Prostate gland (tissue), 2 donors: ENCODE results near the gene DMD. TPM values are rescaled to one million over a fixed set of nuclear protein-coding genes. Genes with fewer than 3 reads are reported as not detected.

Experiments
- DNase-seq: peaks from one replicate; pipeline ENCODE4 v3.0.0-alpha.2; 2019; ENCODE audit warnings: low spot score
- H3K27ac ChIP-seq, 2 donors: fragments of 200-600 bp; sonication (generic); 2 replicates each; pipeline ENCODE4 v1.5.1; 2017 to 2019
- H3K27me3 ChIP-seq: fragments of 200-600 bp; sonication (generic); replicated peaks from 2 replicates; pipeline ENCODE4 v1.5.1; 2019; ENCODE audit not compliant: insufficient read depth
- H3K36me3 ChIP-seq, 2 donors: fragments of 200-600 bp; sonication (generic); 1 replicate in 1 of 2; 2 replicates in 1 of 2; pipeline versions ENCODE4 v1.5.1 to v1.8.1; 2017 to 2019
- H3K4me1 ChIP-seq: fragments of 200-600 bp; sonication (generic); replicated peaks from 2 replicates; pipeline ENCODE4 v1.5.1; 2019
- H3K4me3 ChIP-seq, 2 donors: fragments of 200-600 bp; sonication (generic); 2 replicates each; pipeline ENCODE4 v1.5.1; 2017 to 2019
- H3K9me3 ChIP-seq: fragments of 200-600 bp; sonication (generic); 2 replicates; pipeline ENCODE4 v1.5.1; 2017
- CTCF ChIP-seq, 4 experiments: fragments of 200-600 bp in 2 of 4; fragments of 450-650 bp in 2 of 4; sonication (generic) in 2 of 4; IDR thresholded peaks; 1 replicate in 3 of 4; 2 replicates in 1 of 4; pipeline ENCODE4 v1.5.1; 2016 to 2019; ENCODE audit warnings: antibody characterized with exemption in 4 of 4, mild to moderate bottlenecking in 2 of 4, moderate library complexity in 2 of 4
- POLR2A ChIP-seq: fragments of 450-650 bp; IDR thresholded peaks from one replicate; pipeline ENCODE4 v1.6.1; 2016; ENCODE audit warnings: antibody characterized with exemption, mild to moderate bottlenecking
- POLR2AphosphoS5 ChIP-seq: sonication (generic); formaldehyde crosslinking; IDR thresholded peaks from one replicate; pipeline ENCODE4 v1.6.1; 2017; ENCODE audit warnings: antibody characterized with exemption
- WGBS: methylation state at CpG from one replicate; pipeline ENCODE4 v1.1.5; 2018; 5-methylcytosine and 5-hydroxymethylcytosine counted together
- intact Hi-C: fragments of 100-400 bp; cut with DNase I; formaldehyde crosslinking; loops from one replicate; pipeline ENCODE4 v1.14.2; 2022
- total RNA-seq, 2 donors: library from RNA; depleted of rRNA; stranded (reverse); fragments of >200 nt; gene quantifications; one replicate each; pipeline ENCODE4 v1.1.0, GENCODE V29; 2016

The DMD gene
- total RNA-seq, 2 donors from 2014 or later = 17.6 to 34.8 TPM

GRCh38 chrX:31252133-31252532 is 1959.2 kb downstream of the DMD start:
- no peaks in the 10 kb centered on the region for H3K4me1 ChIP-seq
- no peak overlapping the region for H3K27ac ChIP-seq
- TF ChIP-seq POLR2AphosphoS5 (no peak), POLR2A (no peak), CTCF (IDR thresholded peaks at IDR 0.05) (no peak)
- no peak for DNase-seq
- intact Hi-C loops = no loop called here
- H3K4me3 ChIP-seq = no peak overlapping the region
- WGBS = 79% methylated on average over 3 of the region's 3 CpGs
- H3K27me3 ChIP-seq = no peaks in the 10 kb centered on the region
- H3K36me3 ChIP-seq = no peaks in the 10 kb centered on the region
- H3K9me3 ChIP-seq = no peaks in the 10 kb centered on the region

DNA sequence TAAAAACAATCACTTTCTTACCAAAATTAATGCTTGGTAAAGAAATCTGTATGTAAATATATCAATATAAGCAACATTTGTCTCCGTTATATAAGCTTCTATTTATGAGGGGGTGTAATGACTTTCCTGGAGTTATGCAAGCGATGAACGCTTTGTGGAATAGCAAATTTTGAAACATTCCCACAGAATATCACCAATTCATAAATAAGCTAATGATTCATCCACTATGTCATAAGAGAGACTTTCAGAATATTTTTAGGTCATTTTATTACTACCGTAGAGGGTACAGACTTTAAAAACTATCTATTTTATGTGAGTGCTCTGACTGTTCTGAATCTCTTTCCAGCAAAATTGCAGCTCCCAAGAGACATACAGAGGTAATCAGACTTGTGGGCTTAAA is 1960.0 kb downstream of the DMD start:
- no peak for DNase-seq
- no peak overlapping the region for H3K4me3 ChIP-seq
- intact Hi-C loops = no loop called here
- no peak overlapping the region for H3K27ac ChIP-seq
- no peaks in the 10 kb centered on the region for H3K4me1 ChIP-seq
- no peaks in the 10 kb centered on the region for H3K9me3 ChIP-seq
- H3K36me3 ChIP-seq = no peaks in the 10 kb centered on the region
- H3K27me3 ChIP-seq = no peaks in the 10 kb centered on the region
- WGBS = 71% methylated on average over 4 of the region's 4 CpGs
- TF ChIP-seq POLR2A = no peak
- TF ChIP-seq CTCF (IDR thresholded peaks at IDR 0.05) = no peak
- TF ChIP-seq POLR2AphosphoS5 = no peak

- no peak overlapping the region for H3K27ac ChIP-seq
- H3K9me3 ChIP-seq = no peaks in the 10 kb centered on the region
- no peak for DNase-seq
- H3K27me3 ChIP-seq = no peaks in the 10 kb centered on the region
- intact Hi-C loops = no loop called here
- no peak overlapping the region for H3K4me3 ChIP-seq
- H3K4me1 ChIP-seq = no peaks in the 10 kb centered on the region
- no peaks in the 10 kb centered on the region for H3K36me3 ChIP-seq
- 95% methylated on average over 4 of the region's 4 CpGs for WGBS
- TF ChIP-seq POLR2AphosphoS5 (no peak), POLR2A (no peak), CTCF (IDR thresholded peaks at IDR 0.05) (no peak)
Measured at GRCh38 chrX:31245714-31246113, 1965.6 kb downstream of the DMD start.

- no peak overlapping the region for H3K4me3 ChIP-seq
- H3K4me1 ChIP-seq = no peaks in the 10 kb centered on the region
- no peaks in the 10 kb centered on the region for H3K27me3 ChIP-seq
- H3K36me3 ChIP-seq = no peaks in the 10 kb centered on the region
- no peaks in the 10 kb centered on the region for H3K9me3 ChIP-seq
- no peak overlapping the region for H3K27ac ChIP-seq
- TF ChIP-seq CTCF (IDR thresholded peaks at IDR 0.05) (no peak), POLR2AphosphoS5 (no peak), POLR2A (no peak)
- intact Hi-C loops = no loop called here
- no peak for DNase-seq
- WGBS = 74% methylated on average over 3 of the region's 3 CpGs
Measured at GRCh38 chrX:31243804-31244203, 1967.5 kb downstream of the DMD start.

- WGBS = 87% methylated on average over 3 of the region's 3 CpGs
- Histone ChIP-seq H3K36me3 (no peaks in the 10 kb centered on the region), H3K4me1 (no peaks in the 10 kb centered on the region), H3K27me3 (no peaks in the 10 kb centered on the region), H3K9me3 (no peaks in the 10 kb centered on the region), H3K27ac (no peak overlapping the region), H3K4me3 (no peak overlapping the region)
- TF ChIP-seq POLR2AphosphoS5 (no peak), CTCF (IDR thresholded peaks at IDR 0.05) (no peak), POLR2A (no peak)
- intact Hi-C loops = no loop called here
- no peak for DNase-seq
Measured at GRCh38 chrX:31240982-31241381, 1970.4 kb downstream of the DMD start.
